Measurements from ENCODE around the gene TSC1.

DNA sequence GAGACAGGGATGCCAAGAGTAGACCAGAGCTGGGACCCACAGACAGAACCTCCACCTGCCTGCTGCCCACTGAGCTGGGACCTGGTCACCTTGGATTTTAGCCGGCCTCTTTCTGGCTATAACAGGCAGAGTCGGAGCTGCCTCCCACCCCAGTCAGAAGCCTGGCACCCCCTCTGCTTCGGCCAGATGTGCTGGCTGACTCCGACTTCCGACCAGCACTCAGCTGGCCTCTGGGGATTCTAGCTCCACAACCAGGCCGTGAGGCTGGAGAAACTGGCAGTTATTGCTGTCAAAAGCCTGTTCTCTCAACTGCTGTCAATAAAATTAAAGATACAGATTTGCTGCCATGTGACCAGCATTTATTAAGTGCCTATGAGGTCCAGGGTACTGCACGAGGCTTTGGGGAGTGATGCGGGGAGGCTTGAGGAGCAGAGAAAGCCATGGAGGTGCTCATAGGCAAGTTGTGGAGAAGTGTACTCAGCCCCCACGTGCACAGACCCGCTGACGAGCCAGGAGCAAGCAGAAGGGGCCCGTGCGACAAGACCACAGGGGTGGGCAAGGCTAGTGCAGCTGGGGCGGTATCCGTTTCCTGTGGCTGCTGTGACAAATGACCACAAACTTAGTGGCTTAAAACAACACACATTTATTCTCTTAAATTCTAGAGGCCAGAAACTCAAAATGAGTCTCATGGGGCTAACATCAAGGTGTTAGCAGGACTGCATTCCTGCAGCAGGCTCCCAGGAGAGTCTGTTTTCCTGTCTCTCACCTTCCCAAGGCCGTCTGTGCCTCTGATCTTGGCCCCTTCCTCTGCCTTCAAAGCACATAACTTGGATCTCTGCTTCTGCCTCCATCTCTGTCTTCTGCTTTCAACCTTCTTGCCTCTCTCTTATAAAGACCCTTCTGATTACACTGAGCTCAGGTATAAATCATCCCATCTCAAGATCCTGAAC lies 47.2 kb upstream of the TSC1 start:
- TF ChIP-seq EP300 (IDR thresholded peaks at IDR 0.05; ENCODE audit: low read depth), result no peak
- TF ChIP-seq, protein P1, sequence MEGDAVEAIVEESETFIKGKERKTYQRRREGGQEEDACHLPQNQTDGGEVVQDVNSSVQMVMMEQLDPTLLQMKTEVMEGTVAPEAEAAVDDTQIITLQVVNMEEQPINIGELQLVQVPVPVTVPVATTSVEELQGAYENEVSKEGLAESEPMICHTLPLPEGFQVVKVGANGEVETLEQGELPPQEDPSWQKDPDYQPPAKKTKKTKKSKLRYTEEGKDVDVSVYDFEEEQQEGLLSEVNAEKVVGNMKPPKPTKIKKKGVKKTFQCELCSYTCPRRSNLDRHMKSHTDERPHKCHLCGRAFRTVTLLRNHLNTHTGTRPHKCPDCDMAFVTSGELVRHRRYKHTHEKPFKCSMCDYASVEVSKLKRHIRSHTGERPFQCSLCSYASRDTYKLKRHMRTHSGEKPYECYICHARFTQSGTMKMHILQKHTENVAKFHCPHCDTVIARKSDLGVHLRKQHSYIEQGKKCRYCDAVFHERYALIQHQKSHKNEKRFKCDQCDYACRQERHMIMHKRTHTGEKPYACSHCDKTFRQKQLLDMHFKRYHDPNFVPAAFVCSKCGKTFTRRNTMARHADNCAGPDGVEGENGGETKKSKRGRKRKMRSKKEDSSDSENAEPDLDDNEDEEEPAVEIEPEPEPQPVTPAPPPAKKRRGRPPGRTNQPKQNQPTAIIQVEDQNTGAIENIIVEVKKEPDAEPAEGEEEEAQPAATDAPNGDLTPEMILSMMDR (IDR thresholded peaks at IDR 0.05), result no peak

Data from transverse colon (tissue), 3 donors.